Activated naive CD4-positive, alpha-beta T cell treated with anti-CD3 and anti-CD28 coated beads, Interleukin-2, amount 10 ng/mL, durations not matched to agents 7 days and 5 days (primary cell): Measurements from ENCODE around the gene CPEB1.
"Not testable (repeated sequence)": the region's sequence is repeated elsewhere in the genome, so short reads cannot be mapped to it uniquely, and the experiment has no call there.

Experiments used
- CTCF ChIA-PET: fragments of 350-600 bp; sonication (Branson Sonifier 250); formaldehyde crosslinking; loops from one replicate; lab custom pipeline; 2021; ENCODE audit warnings: antibody characterized with exemption; lab: Charles Lee
- DNase-seq: peaks from one replicate; pipeline ENCODE4 v3.0.0-alpha.2; 2020
- H3K27ac Mint-ChIP-seq: one replicate; pipeline ENCODE4 v1.8.0; 2021; ENCODE audit warnings: mild to moderate bottlenecking, moderate library complexity, mixed read lengths
- H3K27me3 Mint-ChIP-seq: one replicate; pipeline ENCODE4 v1.8.0; 2021; ENCODE audit warnings: mild to moderate bottlenecking, mixed read lengths
- H3K36me3 Mint-ChIP-seq: one replicate; pipeline ENCODE4 v1.8.0; 2021; ENCODE audit warnings: mixed read lengths
- H3K4me1 Mint-ChIP-seq: one replicate; pipeline ENCODE4 v1.8.0; 2021; ENCODE audit warnings: mixed read lengths
- H3K4me3 Mint-ChIP-seq: one replicate; pipeline ENCODE4 v1.8.0; 2021; ENCODE audit warnings: mild to moderate bottlenecking, moderate library complexity, mixed read lengths
- H3K9me3 Mint-ChIP-seq: one replicate; pipeline ENCODE4 v1.8.0; 2021; ENCODE audit warnings: mixed read lengths

The CPEB1 gene

DNA sequence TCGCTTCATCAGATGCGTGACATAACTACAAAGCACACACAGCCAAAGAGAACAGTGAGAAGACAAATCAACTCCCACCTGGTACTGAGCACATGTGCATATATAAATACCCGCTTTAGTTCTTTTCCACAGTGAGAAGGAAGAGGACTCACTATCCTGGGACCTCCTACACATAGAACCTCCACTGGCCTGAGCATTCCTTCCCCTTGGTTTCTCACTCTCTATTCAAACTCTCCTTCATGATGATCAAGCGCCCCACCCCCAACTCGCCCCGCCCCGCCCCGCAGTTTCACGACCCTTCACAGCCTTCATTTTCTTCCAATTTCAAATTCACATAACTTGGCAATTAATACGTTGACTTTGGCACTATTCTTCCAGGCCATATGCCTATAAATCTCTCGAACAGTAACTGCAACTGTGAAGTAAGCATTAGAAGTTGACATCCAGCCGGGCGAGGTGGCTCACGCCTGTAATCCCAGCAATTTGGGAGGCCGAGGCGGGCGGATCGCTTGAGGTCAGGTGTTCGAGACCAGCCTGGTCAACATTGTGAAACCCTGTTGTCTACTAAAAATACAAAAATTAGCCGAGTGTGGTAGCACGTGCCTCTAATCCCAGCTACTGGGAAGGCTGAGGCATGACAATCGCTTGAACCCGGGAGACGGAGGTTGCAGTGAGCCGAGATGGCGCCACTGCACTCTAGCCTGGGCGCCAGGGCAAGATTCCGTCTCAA is 108.0 kb downstream of the CPEB1 start:
- H3K9me3 Mint-ChIP-seq: no peaks in the 10 kb centered on the region
- H3K4me3 Mint-ChIP-seq: peak overlapping the region; percentile 96
- peaks cover 3% of the 10 kb centered on the region for H3K27me3 Mint-ChIP-seq
- DNase-seq: no peak
- H3K4me1 Mint-ChIP-seq: peaks cover 47% of the 10 kb centered on the region
- peaks cover 47% of the 10 kb centered on the region for H3K36me3 Mint-ChIP-seq
- peak overlapping the region; percentile 97 for H3K27ac Mint-ChIP-seq
- CTCF ChIA-PET: interaction anchor here (0.6 to 3.0 kb wide), 3 partner anchors 8 to 469 kb away, joined by 3 to 22 read pairs (median 4); no protein-coding TSS in a partner anchor

DNA sequence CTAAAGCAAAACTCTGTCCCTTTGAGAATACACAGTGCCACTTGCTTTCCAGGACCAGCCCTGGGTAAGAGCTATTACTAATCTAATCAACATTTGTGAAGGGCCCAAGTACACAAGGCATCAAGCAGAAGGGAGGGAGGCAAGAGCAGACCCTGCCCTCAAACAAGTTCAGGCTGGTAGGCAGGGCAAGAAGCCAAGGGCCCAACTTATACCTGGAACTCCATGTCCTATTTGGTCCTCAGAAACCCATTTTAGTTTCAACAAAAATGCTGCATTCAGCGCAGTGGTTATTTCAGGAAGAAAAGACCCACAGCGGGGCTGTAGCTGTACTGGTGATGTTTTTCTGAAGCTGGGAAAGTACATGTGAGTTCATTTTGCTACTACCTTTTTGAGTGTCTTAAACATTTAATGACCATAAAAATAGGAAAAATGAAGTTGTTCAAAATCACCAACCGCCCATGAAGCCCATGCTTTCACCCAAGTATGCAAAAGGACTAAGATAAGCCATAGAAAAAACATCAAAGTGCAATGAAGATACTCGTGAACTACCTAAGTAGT is 109.7 kb downstream of the CPEB1 start:
- Mint-ChIP-seq H3K9me3 (no peaks in the 10 kb centered on the region), H3K4me1 (peaks cover 37% of the 10 kb centered on the region), H3K27me3 (no peaks in the 10 kb centered on the region), H3K27ac (no peak overlapping the region), H3K36me3 (peaks cover 53% of the 10 kb centered on the region), H3K4me3 (peak overlapping the region; percentile 34)
- DNase-seq: no peak
- CTCF ChIA-PET: no interaction called here

DNA sequence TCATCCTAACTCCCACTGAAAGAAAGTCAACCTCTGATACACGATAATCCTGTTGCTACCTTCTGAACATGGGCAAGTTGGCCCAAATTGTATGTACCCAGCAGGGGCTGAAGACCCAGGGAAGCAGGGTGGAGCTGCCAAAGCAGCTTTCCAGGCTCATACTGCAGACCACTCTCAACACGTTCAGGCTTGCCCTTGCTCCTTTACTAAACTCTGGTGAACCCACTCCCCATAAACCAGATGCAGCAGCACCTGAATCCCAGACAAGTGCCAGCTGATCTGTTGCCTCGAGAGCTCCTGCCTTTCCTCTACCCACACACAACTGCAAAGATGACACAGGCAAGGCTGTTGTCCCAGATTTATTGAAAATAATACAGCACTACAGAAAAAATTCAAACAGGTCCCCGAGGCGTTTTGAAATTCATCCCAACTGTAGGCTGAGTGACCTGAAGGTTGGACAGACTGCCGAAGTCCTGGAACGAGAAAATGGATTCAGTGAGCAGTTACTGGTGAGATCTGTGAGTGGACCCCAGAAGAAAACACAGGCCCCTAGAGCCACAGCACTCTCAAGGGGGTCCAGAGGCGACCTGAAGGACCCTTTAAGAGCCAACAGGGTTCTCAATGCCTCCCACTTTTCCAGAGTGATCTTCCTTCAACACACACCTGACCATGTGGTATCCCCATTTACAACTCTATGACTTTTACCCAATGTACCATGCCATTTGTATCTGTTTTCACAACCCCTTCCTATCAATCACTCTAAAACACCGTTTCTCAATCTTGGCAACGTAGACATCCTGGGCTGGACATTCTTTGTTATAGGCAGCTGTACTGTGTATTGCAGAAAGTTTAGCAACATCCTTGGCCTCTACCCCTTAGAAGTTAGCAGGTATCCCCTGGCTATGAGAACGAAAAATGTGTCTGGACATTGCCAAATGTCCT is 110.5 kb downstream of the CPEB1 start:
- Mint-ChIP-seq H3K27ac (peak overlapping the region; percentile 75), H3K4me3 (no peak overlapping the region), H3K36me3 (peaks cover 53% of the 10 kb centered on the region), H3K4me1 (peaks cover 37% of the 10 kb centered on the region), H3K27me3 (no peaks in the 10 kb centered on the region), H3K9me3 (no peaks in the 10 kb centered on the region)
- CTCF ChIA-PET: interaction anchor here (1.2 kb wide), 1 partner anchor 464 kb away, joined by 4 read pairs; no protein-coding TSS in a partner anchor
- DNase-seq: no peak

DNA sequence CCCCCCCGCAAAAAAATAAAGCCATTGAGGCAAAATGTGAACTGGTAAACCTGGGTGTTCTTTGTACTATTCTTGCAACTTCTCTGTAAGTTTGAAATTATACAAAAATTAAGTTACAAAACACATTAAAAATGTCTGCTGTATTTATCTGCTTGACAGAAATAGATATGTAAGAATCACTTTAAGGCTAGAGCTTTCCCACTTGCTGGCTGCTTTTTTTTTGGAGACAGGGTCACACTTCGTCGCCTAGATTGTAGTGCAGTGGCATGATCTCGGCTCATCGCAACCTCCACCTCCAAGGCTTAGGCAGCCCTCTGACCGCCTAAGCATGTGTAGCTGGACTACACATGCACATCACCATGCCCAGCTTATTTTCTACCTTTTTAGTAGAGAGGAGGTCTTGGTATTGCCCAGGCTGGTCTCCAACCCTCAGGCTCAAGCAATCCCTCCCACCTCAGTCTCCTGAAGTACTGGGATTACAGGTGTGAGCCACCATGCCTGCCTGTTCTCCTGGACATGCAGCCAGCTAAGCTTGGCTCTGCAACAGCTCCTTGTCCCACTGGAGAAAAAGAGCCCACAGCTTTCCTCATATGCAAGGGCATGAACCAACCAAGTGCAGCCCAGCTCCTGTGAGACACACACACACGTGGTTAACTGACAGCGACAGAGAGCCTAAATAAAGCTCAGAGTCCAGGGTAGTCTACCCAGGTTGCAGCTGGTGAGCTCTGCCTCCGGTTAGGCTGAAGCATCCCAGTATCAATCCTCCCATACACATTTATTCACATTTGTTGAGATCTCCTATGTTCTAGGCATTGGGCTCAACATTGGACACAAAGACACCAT is 111.4 kb downstream of the CPEB1 start:
- CTCF ChIA-PET: interaction anchor here (1.2 kb wide), 1 partner anchor 465 kb away, joined by 4 read pairs; no protein-coding TSS in a partner anchor
- H3K9me3 Mint-ChIP-seq: no peaks in the 10 kb centered on the region
- peaks cover 35% of the 10 kb centered on the region for H3K4me1 Mint-ChIP-seq
- H3K4me3 Mint-ChIP-seq: no peak overlapping the region
- H3K36me3 Mint-ChIP-seq: peaks cover 53% of the 10 kb centered on the region
- H3K27ac Mint-ChIP-seq: peak overlapping the region; percentile 75
- DNase-seq: no peak
- H3K27me3 Mint-ChIP-seq: no peaks in the 10 kb centered on the region

DNA sequence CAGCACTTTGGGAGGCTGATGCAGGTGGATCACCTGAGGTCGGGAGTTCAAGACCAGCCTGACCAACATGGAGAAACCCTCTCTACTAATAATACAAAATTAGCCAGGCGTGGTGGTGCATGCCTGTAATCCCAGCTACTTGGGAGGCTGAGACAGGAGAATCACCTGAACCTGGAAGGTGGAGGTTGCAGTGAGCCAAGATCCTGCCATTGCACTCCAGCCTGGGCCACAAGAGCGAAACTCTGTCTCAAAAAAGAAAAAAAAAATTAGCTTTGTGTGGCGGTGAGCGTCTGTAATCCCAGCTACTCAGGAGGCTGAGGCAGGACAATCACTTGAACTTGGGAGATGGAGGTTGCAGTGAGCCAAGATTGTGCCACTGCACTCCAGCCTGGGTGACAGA is 112.0 kb downstream of the CPEB1 start:
- H3K4me3 Mint-ChIP-seq, DNase-seq, H3K27me3 Mint-ChIP-seq, H3K27ac Mint-ChIP-seq, CTCF ChIA-PET, H3K9me3 Mint-ChIP-seq: not testable (repeated sequence)
- peaks cover 37% of the 10 kb centered on the region for H3K4me1 Mint-ChIP-seq
- peaks cover 53% of the 10 kb centered on the region for H3K36me3 Mint-ChIP-seq

DNA sequence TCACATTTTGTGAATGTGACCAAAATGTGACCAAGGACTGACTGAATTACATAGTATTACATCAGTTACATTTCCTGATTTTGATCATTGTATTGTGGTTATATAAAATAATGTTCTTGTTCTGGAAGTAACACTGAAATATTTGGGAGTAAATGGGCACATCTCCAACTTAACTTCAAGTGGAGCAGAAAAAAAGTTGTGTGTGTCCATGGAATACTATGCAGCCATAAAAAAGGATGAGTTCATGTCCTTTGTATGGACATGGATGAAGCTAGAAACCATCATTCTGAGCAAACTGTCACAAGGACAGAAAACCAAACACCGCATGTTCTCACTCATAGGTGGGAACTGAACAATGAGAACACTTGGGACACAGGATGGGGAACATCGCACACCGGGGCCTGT is 112.7 kb downstream of the CPEB1 start:
- H3K9me3 Mint-ChIP-seq, H3K4me3 Mint-ChIP-seq, H3K27ac Mint-ChIP-seq, DNase-seq, H3K27me3 Mint-ChIP-seq, CTCF ChIA-PET: not testable (repeated sequence)
- Mint-ChIP-seq H3K36me3 (peaks cover 52% of the 10 kb centered on the region), H3K4me1 (peaks cover 37% of the 10 kb centered on the region)

DNA sequence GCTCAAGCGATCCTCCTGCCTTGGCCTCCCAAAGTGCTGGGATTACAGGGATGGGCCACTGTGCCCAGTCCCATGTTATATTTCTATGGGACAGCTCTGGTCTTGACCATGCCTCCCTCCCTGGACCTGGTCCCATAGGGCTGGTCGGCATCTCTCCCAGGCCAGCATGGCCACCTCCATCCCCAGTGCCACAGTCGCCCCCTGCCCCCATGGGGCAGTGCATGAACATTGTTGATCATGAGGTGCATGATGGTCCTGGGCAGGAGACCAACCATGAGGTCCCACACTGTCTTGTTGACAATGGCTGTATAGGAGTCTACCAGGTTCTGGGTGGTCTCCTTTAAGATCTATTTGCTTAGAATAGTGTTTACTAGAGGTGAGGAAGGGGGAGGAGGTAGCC is 113.4 kb downstream of the CPEB1 start:
- Mint-ChIP-seq H3K4me3 (no peak overlapping the region), H3K9me3 (no peaks in the 10 kb centered on the region), H3K27ac (no peak overlapping the region), H3K27me3 (no peaks in the 10 kb centered on the region), H3K4me1 (peaks cover 31% of the 10 kb centered on the region), H3K36me3 (peaks cover 46% of the 10 kb centered on the region)
- no peak for DNase-seq
- CTCF ChIA-PET: no interaction called here

DNA sequence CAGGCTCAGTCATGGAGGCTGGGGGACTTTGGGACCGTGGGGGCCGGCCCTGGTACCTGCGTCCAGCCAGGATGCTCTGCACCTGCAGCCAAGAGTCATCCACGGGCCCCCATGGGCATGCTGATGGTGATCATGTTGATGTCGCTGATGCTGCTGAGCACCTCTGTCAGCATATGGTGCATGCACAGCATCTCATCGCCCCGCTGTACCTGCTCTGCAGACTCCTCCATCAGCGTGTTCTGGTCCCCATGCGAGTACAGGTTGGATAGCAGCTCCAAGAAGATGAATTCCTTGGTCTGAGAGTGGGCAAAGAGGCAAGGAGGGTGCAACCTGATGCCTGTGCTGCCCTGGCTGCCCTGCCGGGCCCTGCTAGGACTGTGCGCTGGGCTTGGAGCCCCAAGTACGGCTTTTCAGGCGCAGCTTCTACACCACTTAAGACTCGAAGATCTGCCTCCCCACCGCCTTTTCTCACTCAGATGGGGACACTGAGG is 114.1 kb downstream of the CPEB1 start:
- no peak overlapping the region for H3K4me3 Mint-ChIP-seq
- peaks cover 42% of the 10 kb centered on the region for H3K36me3 Mint-ChIP-seq
- H3K27me3 Mint-ChIP-seq: no peaks in the 10 kb centered on the region
- DNase-seq: no peak
- H3K9me3 Mint-ChIP-seq: no peaks in the 10 kb centered on the region
- CTCF ChIA-PET: no interaction called here
- peaks cover 24% of the 10 kb centered on the region for H3K4me1 Mint-ChIP-seq
- no peak overlapping the region for H3K27ac Mint-ChIP-seq

DNA sequence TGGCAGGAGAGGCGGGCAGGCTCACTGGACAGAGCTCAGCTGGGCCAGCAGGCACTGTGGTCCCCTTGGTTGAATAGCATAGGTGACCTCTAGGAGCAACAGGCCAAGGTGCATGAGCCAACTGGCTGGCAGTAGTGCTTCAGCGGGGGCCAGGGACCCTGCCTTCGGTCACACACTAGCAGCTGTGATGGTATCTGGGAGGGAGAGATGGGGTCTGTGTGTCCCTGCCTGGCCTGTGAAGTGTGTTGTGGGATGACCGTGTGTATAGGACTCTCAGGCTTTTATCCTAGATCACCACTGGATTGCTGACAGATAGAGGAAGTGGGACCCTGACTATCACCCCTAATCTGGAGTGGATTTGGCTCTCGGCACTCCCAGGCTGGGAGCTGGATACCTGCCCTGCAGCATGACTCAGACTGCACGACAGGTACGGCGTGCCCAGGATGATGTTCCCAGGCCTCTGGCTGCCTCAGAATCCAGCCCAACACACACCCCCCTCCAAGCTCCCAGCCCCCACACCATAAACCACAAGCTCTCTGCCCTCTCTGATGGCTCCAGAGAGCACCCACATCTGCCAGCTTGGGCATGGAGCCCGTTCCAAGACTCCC is 114.7 kb downstream of the CPEB1 start:
- Mint-ChIP-seq H3K4me3 (no peak overlapping the region), H3K27ac (no peak overlapping the region), H3K9me3 (no peaks in the 10 kb centered on the region), H3K4me1 (peaks cover 19% of the 10 kb centered on the region), H3K27me3 (no peaks in the 10 kb centered on the region), H3K36me3 (peaks cover 38% of the 10 kb centered on the region)
- no peak for DNase-seq
- CTCF ChIA-PET: interaction anchor here (1.8 kb wide), 1 partner anchor 22 kb away, joined by 5 read pairs; no protein-coding TSS in a partner anchor

DNA sequence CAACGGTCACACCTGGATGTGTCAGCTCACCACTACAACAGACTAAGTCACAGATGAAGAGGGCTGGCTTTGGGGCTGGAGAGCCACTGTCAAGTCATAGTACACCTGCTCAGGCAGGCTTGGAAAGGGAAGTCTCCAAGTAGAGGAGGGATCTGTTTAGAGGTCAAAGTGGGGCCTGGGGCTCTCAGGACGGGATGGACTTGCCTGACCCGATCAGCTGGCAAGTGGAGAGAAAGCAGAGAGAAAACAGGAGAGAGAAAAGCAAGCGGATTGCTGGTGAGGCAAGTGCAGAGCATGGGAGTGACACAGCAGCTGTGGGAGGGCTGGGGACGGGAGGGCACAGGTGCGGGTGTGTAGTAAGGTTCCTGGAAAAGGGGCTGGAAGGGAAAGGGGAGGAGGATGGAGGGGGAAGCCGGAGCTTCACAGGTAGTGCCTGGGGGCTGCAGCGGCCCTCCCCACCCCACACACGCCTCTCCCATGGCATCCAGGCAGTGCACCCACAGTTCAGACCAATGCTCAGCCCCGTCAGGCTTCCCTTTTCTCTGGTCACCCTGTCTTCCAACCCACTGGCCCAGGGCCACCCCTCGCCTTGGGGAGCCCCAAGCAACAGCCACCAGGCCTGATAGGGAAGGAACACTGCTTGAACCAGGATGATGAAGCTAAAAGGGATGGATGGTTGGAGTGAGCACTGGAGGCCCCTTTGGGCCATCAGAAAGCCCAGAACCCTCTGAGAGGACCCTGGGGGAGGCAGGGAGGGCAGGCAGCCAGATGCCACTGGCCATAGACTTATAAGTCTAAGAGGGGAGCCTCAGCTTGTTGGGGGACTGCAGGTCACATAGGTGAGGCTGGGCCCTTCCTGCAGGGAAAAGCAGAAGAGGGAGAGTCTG is 115.4 kb downstream of the CPEB1 start:
- no peak for DNase-seq
- Mint-ChIP-seq H3K27ac (no peak overlapping the region), H3K4me1 (peaks cover 14% of the 10 kb centered on the region)

DNA sequence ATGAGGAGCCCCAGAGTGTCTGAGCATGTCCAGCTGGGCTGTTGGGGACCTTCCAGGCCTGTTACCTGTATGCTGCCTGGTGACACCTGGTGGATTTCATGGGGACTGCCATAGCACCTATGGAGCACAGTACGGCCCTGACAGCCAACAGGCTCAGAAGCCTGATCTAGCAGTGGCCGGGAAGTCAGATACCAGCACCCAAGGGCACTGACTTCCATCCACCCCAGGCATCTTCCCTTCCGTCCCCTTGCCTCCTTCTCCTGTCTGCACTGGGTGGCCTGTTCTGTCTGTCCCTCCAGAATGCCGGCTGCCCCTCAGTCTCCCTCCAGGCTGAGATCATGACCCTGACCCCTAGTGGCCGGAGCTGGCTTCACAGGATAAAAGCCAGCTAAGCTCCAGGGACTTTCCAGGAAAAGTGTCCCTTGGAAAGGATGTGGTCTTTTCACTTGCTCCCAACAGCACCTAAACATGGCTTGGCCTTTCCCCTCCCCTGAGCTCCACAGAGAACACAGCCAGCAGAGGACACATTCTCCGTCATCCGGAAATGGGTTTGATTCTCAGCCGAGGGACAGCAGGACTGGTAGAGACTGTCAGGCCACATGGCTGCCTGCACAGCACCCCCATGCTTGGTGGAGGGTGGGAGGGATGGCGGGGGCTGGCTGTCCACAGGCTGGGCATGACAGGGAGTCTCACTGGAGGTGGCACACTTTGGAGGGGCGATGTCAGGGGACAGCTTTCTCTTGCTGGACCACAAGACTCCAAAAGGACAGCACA is 116.4 kb downstream of the CPEB1 start:
- Mint-ChIP-seq H3K27ac (no peak overlapping the region), H3K9me3 (no peaks in the 10 kb centered on the region), H3K36me3 (peaks cover 22% of the 10 kb centered on the region), H3K27me3 (no peaks in the 10 kb centered on the region), H3K4me1 (peaks cover 9% of the 10 kb centered on the region), H3K4me3 (peak overlapping the region; percentile 6)
- peak; percentile 83 for DNase-seq
- CTCF ChIA-PET: interaction anchor here (0.7 to 2.6 kb wide), 14 partner anchors 10 to 548 kb away, joined by 3 to 22 read pairs (median 4); partner anchors contain the start of genes RAMAC and RPS17

More for the DNA sequence above, 115.4 kb downstream of the CPEB1 start:
- H3K36me3 Mint-ChIP-seq: peaks cover 31% of the 10 kb centered on the region
- H3K9me3 Mint-ChIP-seq: no peaks in the 10 kb centered on the region
- no peaks in the 10 kb centered on the region for H3K27me3 Mint-ChIP-seq
- CTCF ChIA-PET: interaction anchor here (1.1 to 2.6 kb wide), 7 partner anchors 9 to 479 kb away, joined by 3 to 22 read pairs (median 5); partner anchors contain the start of genes RAMAC and RPS17
- no peak overlapping the region for H3K4me3 Mint-ChIP-seq
